HG03139 (cell line): ENCODE data around the gene SLC22A23.

Experiments used
- ATAC-seq: cut with Tn5 transposase; IDR thresholded peaks from one replicate; pipeline ENCODE4 v1.9.1; 2021; ENCODE audit not compliant: unreplicated experiment

SLC22A23 gene

GRCh38 chr6:3304500-3305215, 152.2 kb downstream of the SLC22A23 start:
- no peak for ATAC-seq

GRCh38 chr6:3303795-3304411, 152.9 kb downstream of the SLC22A23 start:
- ATAC-seq: no peak

GRCh38 chr6:3301506-3301905, 155.3 kb downstream of the SLC22A23 start:
- no peak for ATAC-seq

GRCh38 chr6:3299221-3299620, 157.6 kb downstream of the SLC22A23 start:
- no peak for ATAC-seq

- no peak for ATAC-seq
Measured at GRCh38 chr6:3297909-3298308, 158.9 kb downstream of the SLC22A23 start.

- no peak for ATAC-seq
Measured at GRCh38 chr6:3297006-3297405, 159.8 kb downstream of the SLC22A23 start.

GRCh38 chr6:3296537-3296936, 160.3 kb downstream of the SLC22A23 start:
- ATAC-seq: no peak

- ATAC-seq: no peak
Measured at GRCh38 chr6:3296078-3296477, 160.8 kb downstream of the SLC22A23 start.

GRCh38 chr6:3294921-3295871, 161.7 kb downstream of the SLC22A23 start:
- ATAC-seq: no peak

GRCh38 chr6:3294396-3294795, 162.5 kb downstream of the SLC22A23 start:
- no peak for ATAC-seq

GRCh38 chr6:3293271-3294155, 163.3 kb downstream of the SLC22A23 start:
- no peak for ATAC-seq

- no peak for ATAC-seq
Measured at GRCh38 chr6:3292431-3293197, 164.2 kb downstream of the SLC22A23 start.

- no peak for ATAC-seq
Measured at GRCh38 chr6:3291987-3292386, 164.9 kb downstream of the SLC22A23 start.

- ATAC-seq: no peak
Measured at GRCh38 chr6:3291346-3291745, 165.5 kb downstream of the SLC22A23 start.

GRCh38 chr6:3290931-3291211, 166.0 kb downstream of the SLC22A23 start:
- ATAC-seq: no peak

- no peak for ATAC-seq
Measured at GRCh38 chr6:3290149-3290930, 166.5 kb downstream of the SLC22A23 start.

GRCh38 chr6:3289664-3290055, 167.2 kb downstream of the SLC22A23 start:
- no peak for ATAC-seq

- ATAC-seq: no peak
Measured at GRCh38 chr6:3288711-3289663, 167.9 kb downstream of the SLC22A23 start.
